G401 (cell line): ENCODE results near the gene TNFAIP8L3. TPM values are rescaled to one million over a fixed set of nuclear protein-coding genes. Genes with fewer than 3 reads are reported as not detected.

ENCODE experiments used
- DNase-seq: peaks from one replicate; pipeline ENCODE4 v3.0.0-alpha.2; 2015; ENCODE audit warnings: low spot score
- in situ Hi-C: cut with HindIII; loops from 2 replicates; pipeline ENCODE4 v1.10.0; 2016; ENCODE audit warnings: low sequenced_read_pairs, mixed read lengths
- total RNA-seq: library from RNA; depleted of rRNA; stranded (reverse); fragments of >200 nt; shearing (Covaris generic); gene quantifications from 2 replicates; pipeline ENCODE4 v1.2.3, GENCODE V29; 2014

TNFAIP8L3 gene
- total RNA-seq, 1 experiment from 2014 or later = not detected

DNA sequence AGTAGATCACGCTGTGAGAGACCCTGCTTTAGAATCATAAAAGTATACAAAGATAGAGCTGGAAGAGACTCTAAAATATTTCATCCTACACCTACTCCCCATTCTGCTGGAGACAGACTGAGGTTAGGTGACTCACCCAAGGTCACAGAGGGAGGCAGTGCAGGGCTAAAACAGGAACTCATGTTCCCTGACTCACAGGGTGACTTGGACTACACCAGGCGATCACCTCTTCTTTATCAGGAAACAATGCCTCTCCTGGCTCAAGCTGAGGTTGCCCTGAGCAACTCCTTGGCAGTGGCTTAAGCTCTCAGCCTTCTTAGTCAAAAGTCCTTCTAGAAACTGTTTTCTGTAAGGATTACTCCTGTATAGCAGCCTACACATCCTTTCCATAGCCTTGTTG is 26.4 kb upstream of the TNFAIP8L3 start:
- in situ Hi-C loops = no loop called here
- no peak for DNase-seq

GRCh38 chr15:51119120-51119519 is 24.4 kb upstream of the TNFAIP8L3 start:
- DNase-seq = no peak
- in situ Hi-C loops = no loop called here

- DNase-seq = no peak
- in situ Hi-C loops = no loop called here
Measured at GRCh38 chr15:51117270-51117669, 22.6 kb upstream of the TNFAIP8L3 start.

DNA sequence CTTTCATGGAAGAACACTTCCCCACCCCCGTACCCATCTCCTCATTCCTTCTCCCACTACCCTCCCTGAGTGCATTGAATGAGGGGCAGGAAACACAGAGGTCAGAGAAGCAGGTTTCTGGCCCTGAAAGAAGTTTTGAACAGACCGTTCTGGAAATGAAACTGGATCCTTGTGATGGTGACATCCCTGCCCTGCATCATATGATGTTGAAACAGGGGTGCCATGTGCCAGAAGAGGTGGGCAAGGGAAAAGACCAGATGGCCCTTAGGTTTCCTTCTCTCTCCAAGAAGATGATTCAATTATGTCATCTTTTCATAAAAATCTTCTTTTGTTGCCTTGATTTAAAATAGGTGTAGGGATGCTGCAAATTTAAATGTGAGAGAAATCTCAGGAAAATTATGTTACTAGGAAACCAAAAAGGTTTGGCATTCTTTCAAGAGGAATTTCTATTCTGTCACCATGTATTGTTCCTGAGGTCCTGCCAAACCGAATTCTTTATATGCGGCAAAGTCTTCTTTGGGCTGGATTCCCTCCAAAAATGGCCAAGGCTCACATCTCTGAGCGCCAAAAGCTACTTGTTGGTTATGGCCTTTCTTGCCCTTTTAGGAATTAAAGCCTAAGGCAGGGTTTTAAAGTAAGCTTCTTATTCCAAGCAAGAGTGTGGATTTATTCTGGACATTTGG is 19.9 kb upstream of the TNFAIP8L3 start:
- DNase-seq = no peak
- in situ Hi-C loops = no loop called here

- in situ Hi-C loops = no loop called here
- no peak for DNase-seq
Measured at GRCh38 chr15:51112078-51112477, 17.4 kb upstream of the TNFAIP8L3 start.

DNA sequence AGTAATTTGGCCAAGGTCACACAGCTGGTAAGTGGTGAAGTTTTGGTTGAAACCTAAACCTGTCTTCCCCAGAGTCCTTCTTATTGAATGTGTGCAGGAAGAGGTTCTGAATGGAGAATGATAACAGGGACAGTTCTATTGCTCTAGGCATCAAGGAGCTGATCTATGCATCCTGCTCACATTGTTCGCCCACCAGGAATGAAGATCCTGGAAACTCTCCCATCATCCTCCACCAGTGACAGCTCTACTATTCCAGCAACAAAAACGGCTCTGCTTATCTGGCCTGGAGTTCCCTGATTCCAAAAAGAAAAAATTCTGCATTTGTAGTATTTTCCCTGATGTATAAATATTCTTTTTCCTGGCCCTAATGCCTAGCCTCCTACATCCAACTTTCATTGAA is 16.4 kb upstream of the TNFAIP8L3 start:
- no peak for DNase-seq
- in situ Hi-C loops = no loop called here

DNA sequence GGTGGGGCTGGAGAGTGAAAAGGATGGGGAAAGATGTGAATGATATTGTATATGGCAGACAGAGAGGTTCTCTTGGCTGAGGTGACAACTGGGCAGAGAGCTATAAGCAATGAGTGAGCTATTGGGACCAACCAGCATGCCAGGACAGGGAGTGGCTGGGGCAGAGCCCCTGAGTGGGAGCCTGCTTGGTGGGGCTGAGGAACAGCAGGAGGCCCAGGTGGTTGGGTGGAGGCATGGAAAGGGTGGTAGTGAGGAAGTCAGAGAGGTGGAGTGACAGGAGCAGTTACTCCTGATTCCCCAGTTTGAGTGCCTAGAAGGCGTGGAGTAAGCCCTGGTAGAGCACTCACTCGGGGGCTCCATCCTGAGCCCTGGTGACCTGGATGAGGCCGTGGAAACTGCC is 15.5 kb upstream of the TNFAIP8L3 start:
- in situ Hi-C loops = no loop called here

GRCh38 chr15:51108933-51109550 is 14.3 kb upstream of the TNFAIP8L3 start:
- in situ Hi-C loops = no loop called here
- DNase-seq = no peak

More for the DNA sequence above, 15.5 kb upstream of the TNFAIP8L3 start:
- no peak for DNase-seq

- DNase-seq = no peak
- in situ Hi-C loops = no loop called here
Measured at GRCh38 chr15:51107612-51108011, 12.9 kb upstream of the TNFAIP8L3 start.

DNA sequence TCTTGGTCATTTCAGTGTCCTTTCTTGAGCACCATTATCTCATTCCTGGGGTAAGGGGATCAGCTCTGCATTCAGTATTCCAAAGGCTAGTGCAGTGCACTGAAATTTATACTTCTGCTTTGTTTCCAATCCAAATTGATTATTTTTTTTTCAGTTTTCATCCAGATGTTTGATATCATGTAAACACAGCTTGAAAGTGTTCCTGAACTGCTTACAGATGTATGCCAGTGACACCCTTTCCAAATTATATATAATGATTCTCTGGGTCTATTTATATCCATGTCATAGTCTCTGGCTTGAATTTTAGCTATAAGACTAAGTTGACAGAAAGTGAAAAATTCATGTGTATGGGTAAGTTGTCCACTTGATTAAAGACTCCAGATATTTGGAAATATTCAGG is 11.8 kb upstream of the TNFAIP8L3 start:
- in situ Hi-C loops = no loop called here

DNA sequence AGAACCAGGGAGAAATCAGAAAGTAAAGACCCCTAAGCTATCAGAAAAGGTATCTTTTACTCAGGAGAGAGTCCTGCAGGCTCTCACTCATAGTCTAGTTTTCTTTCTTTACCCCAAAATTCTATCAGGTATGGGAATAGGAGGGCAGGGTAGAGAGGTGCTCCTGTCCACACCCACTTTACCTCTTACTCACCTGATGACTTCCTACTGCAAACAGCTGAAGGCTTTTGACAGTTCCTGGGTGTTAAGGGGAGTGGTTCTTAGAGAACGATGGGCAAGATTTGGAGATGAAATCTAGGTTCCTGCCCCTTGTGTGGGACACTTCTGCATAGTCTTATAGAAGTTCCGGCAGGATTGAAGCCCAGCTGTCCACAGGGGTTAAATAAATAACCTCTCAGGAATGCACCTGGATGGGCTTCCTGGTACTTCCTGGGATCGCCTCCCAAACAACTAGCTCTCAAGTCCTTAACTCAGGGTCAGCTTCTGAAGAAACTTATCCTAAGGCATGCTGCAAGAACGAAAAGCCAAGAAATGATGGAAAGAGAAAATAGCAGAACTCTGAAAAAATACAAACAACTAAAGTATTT is 10.8 kb upstream of the TNFAIP8L3 start:
- DNase-seq = no peak
- in situ Hi-C loops = no loop called here

More for the DNA sequence above, 11.8 kb upstream of the TNFAIP8L3 start:
- DNase-seq = no peak

DNA sequence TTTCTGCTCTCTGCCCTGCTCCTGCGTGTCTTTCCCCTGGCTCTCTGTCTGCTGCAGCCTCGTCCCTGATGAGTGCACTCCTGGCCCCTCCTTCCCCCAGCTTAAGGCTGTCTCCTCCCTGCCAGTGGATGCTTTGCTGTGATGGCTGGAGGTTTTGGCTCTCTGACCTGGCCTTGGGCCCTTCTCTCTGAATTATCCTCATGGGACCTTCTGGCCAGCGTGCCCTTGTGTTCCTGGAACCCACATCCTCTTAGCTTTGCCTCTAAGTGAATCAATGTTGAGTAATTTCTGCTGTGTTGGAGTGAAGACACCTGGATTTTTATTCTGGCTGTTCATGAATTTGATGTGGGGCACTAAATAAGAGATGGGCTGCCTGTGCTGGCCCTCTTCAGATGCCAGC is 9.8 kb upstream of the TNFAIP8L3 start:
- in situ Hi-C loops = no loop called here
- DNase-seq = no peak

DNA sequence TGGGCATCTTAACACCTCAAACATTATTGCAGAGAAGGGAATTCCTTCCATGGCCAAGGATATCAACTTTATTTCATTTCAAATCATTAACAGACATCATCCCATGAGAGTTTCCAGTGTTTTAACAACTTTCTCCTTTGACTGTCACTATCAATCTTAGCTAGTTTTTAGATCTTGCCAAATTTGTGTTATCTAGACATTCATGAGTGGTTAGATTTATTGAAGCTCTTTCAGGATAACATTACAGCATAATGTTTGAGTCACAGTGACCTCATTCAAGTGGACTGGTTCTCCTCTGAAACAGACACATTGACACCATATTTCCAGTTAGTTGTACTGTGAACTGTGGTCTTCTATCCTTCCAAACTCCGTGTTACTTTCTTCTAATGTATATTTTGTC is 8.6 kb upstream of the TNFAIP8L3 start:
- no peak for DNase-seq
- in situ Hi-C loops = no loop called here

DNA sequence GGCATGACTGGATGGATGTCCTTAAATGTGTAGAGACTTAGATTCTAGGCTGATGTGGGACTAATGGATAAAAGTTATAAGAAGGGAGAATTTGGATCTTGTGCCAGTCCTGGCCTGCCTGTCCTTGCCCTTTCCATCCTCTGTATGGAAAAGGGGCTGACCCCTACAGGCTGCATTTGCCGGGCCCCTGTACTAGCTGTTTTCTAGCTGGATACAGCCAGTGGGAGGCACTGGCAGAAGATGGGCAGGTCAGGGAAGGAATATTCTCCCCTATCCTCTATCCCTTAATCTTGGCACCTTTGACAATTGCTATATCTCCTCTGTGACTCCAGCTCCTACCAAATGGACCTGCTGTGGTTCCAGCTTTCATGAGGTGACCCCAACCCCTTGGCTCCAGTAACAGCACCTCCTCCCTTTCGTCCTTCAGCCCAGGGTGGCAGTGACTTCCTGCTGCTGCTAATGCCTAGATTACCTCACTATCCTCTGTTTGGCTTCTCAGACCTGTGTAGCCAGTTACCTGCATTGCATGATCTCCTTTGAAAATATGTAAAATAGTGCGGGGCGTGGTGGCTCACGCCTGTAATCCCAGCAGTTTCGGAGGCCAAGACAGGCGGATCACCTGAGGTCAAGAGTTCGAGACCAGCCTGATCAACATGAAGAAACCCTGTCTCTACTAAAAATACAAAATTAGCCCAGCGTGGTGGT is 6.2 kb upstream of the TNFAIP8L3 start:
- DNase-seq = no peak
- in situ Hi-C loops = no loop called here

- no peak for DNase-seq
- in situ Hi-C loops = no loop called here
Measured at GRCh38 chr15:51099185-51099584, 4.5 kb upstream of the TNFAIP8L3 start.

DNA sequence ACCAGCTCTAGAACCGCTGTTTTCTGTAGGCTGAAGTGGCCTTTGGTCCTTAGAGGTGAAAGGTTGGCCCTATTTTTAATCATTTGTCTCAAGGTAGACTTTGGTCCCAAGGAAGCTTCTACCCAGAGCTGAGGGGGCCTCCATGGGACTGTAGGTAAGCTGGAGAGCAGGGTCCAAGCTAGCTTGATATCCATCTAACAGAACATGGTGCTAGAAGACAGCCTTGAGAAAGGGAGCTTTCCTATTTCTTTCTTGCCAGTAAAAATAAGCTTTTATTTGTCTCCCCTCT is 3.6 kb upstream of the TNFAIP8L3 start:
- in situ Hi-C loops = no loop called here
- no peak for DNase-seq

DNA sequence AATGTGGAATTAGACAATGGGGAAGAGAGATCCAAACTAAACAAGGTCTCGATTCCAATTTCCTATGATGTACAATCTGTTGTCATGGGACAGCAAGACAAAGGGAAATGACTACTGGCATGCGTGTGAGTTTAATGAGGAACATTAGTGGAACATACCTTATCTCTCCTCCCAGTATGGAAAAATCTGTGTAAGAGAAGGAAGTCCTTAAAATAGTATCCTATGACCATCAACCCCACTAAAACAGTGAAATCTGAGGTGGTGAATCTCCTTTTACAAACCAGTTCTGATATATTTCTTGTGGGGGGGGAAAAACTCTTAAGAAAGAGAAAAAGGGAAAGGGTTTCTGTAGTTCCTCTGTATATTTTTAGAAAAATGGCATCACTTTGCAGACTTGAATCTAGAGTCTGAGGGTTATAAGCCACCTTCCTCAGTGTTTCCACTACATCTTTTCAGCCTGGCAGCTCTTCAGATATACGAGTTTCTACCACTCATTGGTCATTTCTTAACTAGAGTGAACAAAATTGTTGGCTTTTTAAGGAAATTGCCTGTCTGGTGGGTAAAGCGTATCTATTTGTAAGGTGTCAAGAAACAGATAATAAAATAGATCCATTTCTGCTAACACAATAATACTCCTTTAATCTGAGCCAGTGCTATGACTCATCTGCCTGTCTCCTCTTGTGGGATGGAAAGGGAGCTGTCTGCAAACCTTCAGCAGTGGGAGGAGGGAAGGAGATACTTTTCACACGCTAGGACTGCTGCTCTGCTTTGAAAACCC is 3.0 kb upstream of the TNFAIP8L3 start:
- no peak for DNase-seq

GRCh38 chr15:51096976-51097375 is 2.3 kb upstream of the TNFAIP8L3 start:
- DNase-seq = no peak
- in situ Hi-C loops = no loop called here

More for the DNA sequence above, 3.0 kb upstream of the TNFAIP8L3 start:
- in situ Hi-C loops = no loop called here

GRCh38 chr15:51095681-51096331 is 1.1 kb upstream of the TNFAIP8L3 start:
- in situ Hi-C loops = no loop called here
- no peak for DNase-seq
